ENCODE data around the gene SLIRP.

- TF ChIP-seq CTCF (IDR thresholded peaks at IDR 0.05) (no peak), POLR2A (IDR thresholded peaks at IDR 0.05) (no peak)
These were observed 1.5 kb downstream of the SLIRP start for GRCh38 chr14:77709412-77709811.
